A549 (cell line): Measurements from ENCODE around the gene G6PC2. TPM values are rescaled to one million over a fixed set of nuclear protein-coding genes. Genes with fewer than 3 reads are reported as not detected.
"Not testable (repeated sequence)": the region's sequence is repeated elsewhere in the genome, so short reads cannot be mapped to it uniquely, and the experiment has no call there.

Source experiments
- ATAC-seq, 2 experiments: fragments of 200-7000 bp in 1 of 2; fragments of >200 bp in 1 of 2; cut with Nextera tagmentation in 1 of 2; cut with Tn5 transposase in 1 of 2; 3 replicates each; pipeline versions ENCODE4 v1.8.0 to v1.9.1; 2018 to 2020; ENCODE audit warnings: mild to moderate bottlenecking in 1 of 2, moderate library complexity in 1 of 2
- CTCF ChIA-PET: fragments of 300-600 bp; sonication (Branson Sonifier 250); formaldehyde crosslinking; extraction: SDS; loops from one replicate; lab custom pipeline; 2021; ENCODE audit warnings: antibody characterized with exemption, inconsistent platforms; lab: Yijun Ruan, JAX
- POLR2A ChIA-PET: fragments of 350-600 bp; formaldehyde crosslinking; extraction: SDS; loops from one replicate; lab custom pipeline; 2021; ENCODE audit warnings: antibody characterized with exemption, inconsistent platforms; lab: Yijun Ruan, JAX
- DNase-seq, 2 experiments: peaks; one replicate each; pipeline versions ENCODE4 v3.0.0 to v3.0.0-alpha.2; 2011 to 2016; ENCODE audit warnings: low read depth in 1 of 2, low spot score in 1 of 2
- FAIRE-seq: peaks from 2 replicates; lab custom pipeline; 2011; peaks lifted over from hg19 to GRCh38; lab: Jason Lieb, UNC
- H3K27ac ChIP-seq, 2 experiments: fragments of >200 bp; sonication (Bioruptor Twin); formaldehyde crosslinking; 3 replicates each; pipeline ENCODE4 v1.5.1; 2016 to 2017
- H3K4me1 ChIP-seq: fragments of >200 bp; sonication (Bioruptor Twin); formaldehyde crosslinking; 3 replicates; pipeline ENCODE4 v1.6.1; 2016
- H3K4me2 ChIP-seq: fragments of >200 bp; sonication (Bioruptor Twin); formaldehyde crosslinking; 3 replicates; pipeline ENCODE4 v1.6.1; 2016
- H3K4me3 ChIP-seq: fragments of >200 bp; sonication (Bioruptor Twin); formaldehyde crosslinking; 3 replicates; pipeline ENCODE4 v1.5.1; 2016
- H3K9me3 ChIP-seq: fragments of >200 bp; sonication (Bioruptor Twin); formaldehyde crosslinking; 3 replicates; pipeline ENCODE4 v1.6.1; 2016
- ATOH8 ChIP-seq: fragments of 250-450 bp; sonication (Bioruptor Pico); IDR thresholded peaks from 2 replicates; pipeline ENCODE4 v1.5.0; 2020; ENCODE audit warnings: low read depth, mild to moderate bottlenecking, moderate library complexity
- BHLHE40 ChIP-seq: IDR thresholded peaks from 2 replicates; pipeline ENCODE4 v1.6.1; 2012; ENCODE audit warnings: low read depth, low read length, inconsistent platforms
- EHMT2 ChIP-seq: fragments of 200-600 bp; sonication (generic); IDR thresholded peaks from 2 replicates; pipeline ENCODE4 v1.6.1; 2016; ENCODE audit warnings: antibody characterized with exemption, low read depth, mild to moderate bottlenecking, moderate library complexity
- EP300 ChIP-seq, 2 experiments: fragments of >200 bp; sonication (Bioruptor Twin); formaldehyde crosslinking; IDR thresholded peaks; 2 replicates in 1 of 2; 3 replicates in 1 of 2; pipeline ENCODE4 v1.6.1; 2016 to 2017
- GATA3 ChIP-seq: IDR thresholded peaks from 2 replicates; pipeline ENCODE4 v1.6.1; 2012; ENCODE audit warnings: borderline replicate concordance
- HEYL ChIP-seq: fragments of 250-450 bp; sonication (Bioruptor Pico); IDR thresholded peaks from 2 replicates; pipeline ENCODE4 v1.8.0; 2021; ENCODE audit warnings: mild to moderate bottlenecking, moderate library complexity
- JUNB ChIP-seq: fragments of >200 bp; sonication (Bioruptor Twin); formaldehyde crosslinking; IDR thresholded peaks from 2 replicates; pipeline ENCODE4 v1.6.1; 2016
- PBX3 ChIP-seq: IDR thresholded peaks from 2 replicates; pipeline ENCODE4 v1.6.1; 2012
- RCOR1 ChIP-seq: fragments of 150-350 bp; IDR thresholded peaks from 2 replicates; pipeline ENCODE4 v1.6.1; 2014; ENCODE audit warnings: antibody characterized with exemption, low read length, low read depth
- REST ChIP-seq: fragments of 200-600 bp; sonication (generic); IDR thresholded peaks from 2 replicates; pipeline ENCODE4 v1.6.1; 2016; ENCODE audit warnings: antibody characterized with exemption, mild to moderate bottlenecking, moderate library complexity
- RFX5 ChIP-seq: fragments of 450-650 bp; IDR thresholded peaks from 2 replicates; pipeline ENCODE4 v1.7.1; 2014; ENCODE audit warnings: antibody characterized with exemption, mild to moderate bottlenecking, moderate library complexity
- SREBF2 ChIP-seq: fragments of 450-650 bp; IDR thresholded peaks from 2 replicates; pipeline ENCODE4 v1.6.1; 2014; ENCODE audit warnings: mild to moderate bottlenecking, moderate library complexity
- TFCP2L1 ChIP-seq: fragments of 250-450 bp; sonication (Bioruptor Pico); IDR thresholded peaks from 2 replicates; pipeline ENCODE4 v1.5.0; 2021; ENCODE audit warnings: mild to moderate bottlenecking
- TP53 ChIP-seq: fragments of 250-450 bp; sonication (Bioruptor Pico); IDR thresholded peaks from 2 replicates; pipeline ENCODE4 v1.5.0; 2021; ENCODE audit warnings: mild to moderate bottlenecking, moderate library complexity
- USF2 ChIP-seq: fragments of 450-650 bp; IDR thresholded peaks from 2 replicates; pipeline ENCODE4 v1.6.1; 2014; ENCODE audit warnings: antibody characterized with exemption
- ZNF302 ChIP-seq: fragments of 250-450 bp; sonication (Bioruptor Pico); IDR thresholded peaks from 2 replicates; pipeline ENCODE4 v1.9.0; 2021; ENCODE audit warnings: inconsistent platforms, mild to moderate bottlenecking, moderate library complexity
- WGBS: methylation state at CpG from one replicate; pipeline ENCODE4 v1.1.6; 2017; ENCODE audit errors: missing lambda C conversion rate; 5-methylcytosine and 5-hydroxymethylcytosine counted together
- polyA plus RNA-seq, 4 experiments: library from polyadenylated mRNA; depleted of rRNA in 3 of 4; stranded (reverse); fragments of >200 nt; fragmentation: RNase III in 1 of 4; extraction: RNeasy Plus Mini Kit Qiagen cat#74134 plus additional on column Dnase treatment in 1 of 4; gene quantifications; 2 replicates in 3 of 4; 3 replicates in 1 of 4; pipeline ENCODE4 v1.2.3, GENCODE V29; 2011 to 2017

The G6PC2 gene
- polyA plus RNA-seq, 2 of the 4 experiments (the other 2 are of a cell fraction), result not detected

GRCh38 chr2:168867164-168867563, 33.9 kb upstream of the G6PC2 start:
- CTCF ChIA-PET, H3K4me3 ChIP-seq, H3K4me1 ChIP-seq, ATAC-seq, H3K27ac ChIP-seq, POLR2A ChIA-PET, H3K9me3 ChIP-seq, FAIRE-seq, H3K4me2 ChIP-seq, DNase-seq: not testable (repeated sequence)
- 96% methylated on average over 1 of the region's 1 CpG for WGBS

GRCh38 chr2:168870369-168870768, 30.7 kb upstream of the G6PC2 start:
- DNase-seq, H3K27ac ChIP-seq, ATAC-seq, H3K9me3 ChIP-seq, FAIRE-seq, H3K4me2 ChIP-seq, POLR2A ChIA-PET, CTCF ChIA-PET, H3K4me1 ChIP-seq, H3K4me3 ChIP-seq: not testable (repeated sequence)
- 100% methylated on average over 1 of the region's 1 CpG for WGBS

- FAIRE-seq, H3K27ac ChIP-seq, DNase-seq, H3K4me2 ChIP-seq, H3K4me1 ChIP-seq, CTCF ChIA-PET, H3K9me3 ChIP-seq, ATAC-seq, POLR2A ChIA-PET, H3K4me3 ChIP-seq: not testable (repeated sequence)
- WGBS, result 79% methylated on average over 4 of the region's 4 CpGs
Observed at GRCh38 chr2:168870824-168871223, 30.3 kb upstream of the G6PC2 start.

GRCh38 chr2:168874368-168875054, 26.6 kb upstream of the G6PC2 start:
- Histone ChIP-seq H3K27ac (no peak overlapping the region), H3K4me1 (no peaks in the 10 kb centered on the region), H3K4me3 (no peak overlapping the region), H3K9me3 (no peaks in the 10 kb centered on the region), H3K4me2 (no peak overlapping the region)
- FAIRE-seq (no peak), ATAC-seq (no peak), DNase-seq (no peak)
- TF ChIP-seq ATOH8, result no peak
- no peak for TF ChIP-seq BHLHE40
- no peak for TF ChIP-seq SREBF2
- TF ChIP-seq TFCP2L1 (CRISPR knock-in tag), result no peak
- no peak for TF ChIP-seq GATA3
- TF ChIP-seq RCOR1, result no peak
- TF ChIP-seq RFX5, result no peak
- no peak for TF ChIP-seq EP300 (IDR thresholded peaks at IDR 0.05)
- no peak for TF ChIP-seq REST
- TF ChIP-seq ZNF302, result no peak
- TF ChIP-seq JUNB, result no peak
- no peak for TF ChIP-seq HEYL (CRISPR knock-in tag)
- no peak for TF ChIP-seq TP53
- TF ChIP-seq USF2, result no peak
- TF ChIP-seq EHMT2, result no peak
- TF ChIP-seq PBX3, result no peak
- POLR2A ChIA-PET, result no interaction called here
- 95% methylated on average over 6 of the region's 6 CpGs for WGBS
- CTCF ChIA-PET, result no interaction called here

- DNase-seq, CTCF ChIA-PET, H3K9me3 ChIP-seq, H3K4me3 ChIP-seq, ATAC-seq, POLR2A ChIA-PET, H3K27ac ChIP-seq, FAIRE-seq, H3K4me2 ChIP-seq, H3K4me1 ChIP-seq: not testable (repeated sequence)
- 95% methylated on average over 12 of the region's 12 CpGs for WGBS
Observed at GRCh38 chr2:168882163-168882562, 18.9 kb upstream of the G6PC2 start.
